GM12865 (cell line): Measurements from ENCODE around the gene OR6C6.

Experiments used
- DNase-seq: peaks from one replicate; pipeline ENCODE4 v3.0.0; 2010; ENCODE audit warnings: low read depth
- H3K4me3 ChIP-seq: 2 replicates; pipeline ENCODE4 v1.5.1; 2011; ENCODE audit warnings: mild to moderate bottlenecking, low read depth, low read length, control low read depth
- CTCF ChIP-seq: IDR thresholded peaks from 2 replicates; pipeline ENCODE4 v1.5.1; 2011; ENCODE audit warnings: low read length, control low read depth, low read depth, inconsistent platforms; ENCODE audit not compliant: insufficient read depth; ENCODE audit errors: missing control alignments

OR6C6 gene

DNA sequence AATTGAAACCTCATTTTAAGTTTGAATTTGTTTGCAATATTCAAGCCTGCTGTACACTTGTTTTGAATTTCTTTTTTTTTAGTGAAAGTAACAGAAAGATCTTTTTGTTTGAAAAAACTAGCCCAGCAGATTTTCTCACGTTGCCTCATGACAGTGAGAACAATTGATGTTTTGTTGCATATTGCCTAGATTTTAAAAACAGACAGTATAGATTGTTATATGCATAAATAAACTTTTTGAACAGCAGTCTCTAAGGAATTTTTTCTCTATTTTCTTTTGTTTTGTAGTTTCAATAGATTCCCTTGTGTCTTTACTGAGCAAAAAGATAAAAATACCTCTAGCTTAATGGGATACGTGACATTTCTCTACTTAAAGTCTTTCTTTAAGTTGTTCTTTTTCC, 15.4 kb downstream of the OR6C6 start:
- DNase-seq, result no peak
- TF ChIP-seq CTCF, result no peak
- H3K4me3 ChIP-seq, result no peak overlapping the region

DNA sequence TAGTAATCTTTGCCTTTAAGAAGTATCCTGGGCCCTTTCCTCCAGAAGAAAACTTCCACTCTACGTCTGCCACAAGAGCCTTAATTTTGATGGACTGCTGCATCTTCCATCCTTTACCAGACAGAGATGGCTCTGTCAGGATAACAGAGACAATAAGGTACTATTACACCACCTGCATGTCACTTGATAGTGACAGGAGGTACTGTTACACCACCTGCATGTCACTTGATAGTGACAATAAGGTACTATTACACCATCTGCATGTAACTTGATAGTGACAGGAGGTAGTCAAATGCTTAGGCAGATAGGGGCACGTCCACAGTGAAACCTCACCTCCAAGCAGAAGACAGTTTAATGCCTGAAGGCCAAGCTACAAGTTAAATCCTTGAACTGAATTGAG, 38.1 kb downstream of the OR6C6 start:
- no peak for DNase-seq
- H3K4me3 ChIP-seq, result no peak overlapping the region
- TF ChIP-seq CTCF, result no peak

DNA sequence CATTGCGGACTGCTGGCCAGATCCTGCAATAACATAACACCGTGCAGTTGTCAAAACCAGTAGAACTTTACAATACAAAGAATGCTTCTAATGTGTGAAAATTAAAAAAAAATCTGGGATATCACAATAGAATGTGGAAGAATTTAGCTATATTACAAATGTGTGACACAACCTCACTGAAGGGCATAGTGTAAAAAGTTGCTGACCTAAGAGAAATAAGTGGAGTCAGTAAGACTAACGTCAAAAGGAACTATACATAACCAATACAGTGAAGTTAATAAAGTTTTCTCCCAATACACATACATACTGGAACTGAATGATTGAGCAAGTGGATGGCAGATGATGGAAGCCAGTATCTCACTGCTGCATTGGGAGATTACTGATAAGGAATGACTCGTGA, 39.5 kb downstream of the OR6C6 start:
- no peak for TF ChIP-seq CTCF
- no peak for DNase-seq

DNA sequence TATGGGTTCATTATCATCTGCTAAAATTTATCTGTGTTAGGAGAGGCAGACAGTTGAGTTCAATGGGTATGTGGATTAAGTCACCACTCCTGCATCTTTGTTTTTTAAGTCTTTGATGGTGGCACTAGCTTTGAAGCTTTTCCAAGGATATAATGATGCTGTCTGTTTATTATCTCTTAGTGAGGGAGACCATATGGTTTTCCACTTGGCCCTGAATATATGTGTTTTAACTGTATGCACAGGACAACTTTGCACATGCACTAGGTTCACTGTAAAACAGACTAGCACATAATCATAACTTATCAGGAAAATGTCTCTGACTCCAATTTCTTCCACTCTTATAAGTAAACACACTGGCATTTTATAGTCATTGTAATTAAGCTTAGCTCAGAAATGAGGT, 43.1 kb downstream of the OR6C6 start:
- TF ChIP-seq CTCF, result no peak

More for the DNA sequence above, 39.5 kb downstream of the OR6C6 start:
- H3K4me3 ChIP-seq, result no peak overlapping the region

GRCh38 chr12:55250944-55251343, 45.4 kb downstream of the OR6C6 start:
- TF ChIP-seq CTCF, result no peak
- H3K4me3 ChIP-seq, result no peak overlapping the region
- DNase-seq, result no peak

More for the DNA sequence above, 43.1 kb downstream of the OR6C6 start:
- DNase-seq, result no peak
- H3K4me3 ChIP-seq, result no peak overlapping the region

DNA sequence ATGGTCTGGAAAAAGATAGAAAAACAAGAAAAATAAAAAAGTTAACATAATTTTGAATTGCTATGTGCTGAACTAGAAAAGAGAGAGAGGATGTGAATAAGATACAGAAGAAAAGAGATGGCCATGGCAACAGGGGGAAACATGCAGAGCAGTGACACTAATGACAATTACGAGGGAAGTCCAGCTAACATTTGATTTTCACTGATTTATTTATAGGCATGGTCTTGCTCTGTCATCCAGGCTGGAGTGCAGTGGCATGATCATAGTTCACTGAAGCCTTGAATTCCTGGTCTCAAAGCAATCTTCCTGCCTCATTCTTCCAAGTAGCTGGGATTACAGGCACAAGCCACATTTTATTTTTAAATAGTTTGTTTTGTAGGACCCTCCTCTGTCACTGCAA, 50.2 kb downstream of the OR6C6 start:
- no peak for TF ChIP-seq CTCF
- H3K4me3 ChIP-seq, result no peak overlapping the region
- DNase-seq, result no peak

DNA sequence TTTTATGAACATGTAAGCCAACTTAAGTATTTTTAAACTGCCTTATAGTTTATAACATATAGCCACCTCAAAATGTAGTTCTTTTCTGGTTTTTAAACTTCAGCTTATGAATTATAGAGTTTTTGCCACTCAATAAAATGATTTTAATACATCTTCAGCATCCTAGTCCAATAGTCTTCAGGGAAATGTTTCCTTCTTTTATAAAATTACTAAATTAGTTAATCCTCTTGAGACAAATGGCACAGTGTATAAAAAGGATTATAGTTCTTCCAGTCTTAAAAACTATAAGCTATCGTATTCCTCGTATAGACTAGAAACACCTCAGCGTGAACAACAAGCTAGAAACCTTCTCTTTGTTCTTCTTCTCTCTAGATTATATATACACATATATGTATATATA, 52.1 kb downstream of the OR6C6 start, which contains the start of gene OR6C74:
Gene OR6C74 (plus strand): TSS at position 301 of the 400 bp plus-strand sequence. CDS start 2,679 bp downstream, outside the sequence.
- no peak within 1 kb of the TSS for H3K4me3 ChIP-seq
- DNase-seq, result no peak
- TF ChIP-seq CTCF, result no peak
